ENCODE measurements around the gene OR2S2.

OR2S2 gene

GRCh38 chr9:35948901-35949318, 9.0 kb downstream of the OR2S2 start:
- H3K4me3 ChIP-seq (ENCODE audit: low read depth, low read length), result no peak overlapping the region
- no peak for TF ChIP-seq CTCF (IDR thresholded peaks at IDR 0.05; ENCODE audit: low read depth, low read length)

DNA sequence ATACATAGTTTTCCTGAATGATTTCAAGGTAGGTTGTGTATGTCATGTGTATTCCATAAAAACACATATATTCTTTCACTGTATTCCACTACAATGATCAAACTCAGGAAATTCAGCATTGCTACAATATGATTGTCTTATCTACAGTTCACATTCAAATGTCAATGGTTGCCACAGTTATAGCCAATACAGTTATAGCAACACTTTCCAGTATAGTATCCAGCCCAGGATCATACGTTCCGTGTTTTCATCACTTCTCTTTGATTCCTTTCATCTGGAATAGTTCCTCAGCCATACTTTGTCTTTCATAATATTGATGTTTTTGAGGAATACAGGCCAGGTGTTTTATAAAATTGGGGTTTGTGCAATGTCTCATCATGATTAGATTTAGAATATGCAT, 9.5 kb downstream of the OR2S2 start:
- TF ChIP-seq CTCF (IDR thresholded peaks at IDR 0.05; ENCODE audit: low read depth, low read length), result no peak
- H3K4me3 ChIP-seq (ENCODE audit: low read depth, low read length), result no peak overlapping the region

GRCh38 chr9:35945341-35946018, 12.5 kb downstream of the OR2S2 start:
- H3K4me3 ChIP-seq (ENCODE audit: low read depth, low read length), result no peak overlapping the region
- TF ChIP-seq CTCF (IDR thresholded peaks at IDR 0.05; ENCODE audit: low read depth, low read length), result peak; percentile 93

GRCh38 chr9:35944841-35945240, 13.1 kb downstream of the OR2S2 start:
- no peak for TF ChIP-seq CTCF (IDR thresholded peaks at IDR 0.05; ENCODE audit: low read depth, low read length)
- no peak overlapping the region for H3K4me3 ChIP-seq (ENCODE audit: low read depth, low read length)

GRCh38 chr9:35944173-35944572, 13.8 kb downstream of the OR2S2 start:
- H3K4me3 ChIP-seq (ENCODE audit: low read depth, low read length), result no peak overlapping the region
- TF ChIP-seq CTCF (IDR thresholded peaks at IDR 0.05; ENCODE audit: low read depth, low read length), result no peak

- no peak overlapping the region for H3K4me3 ChIP-seq (ENCODE audit: low read depth, low read length)
- no peak for TF ChIP-seq CTCF (IDR thresholded peaks at IDR 0.05; ENCODE audit: low read depth, low read length)
Observed at GRCh38 chr9:35942286-35942685, 15.7 kb downstream of the OR2S2 start.

DNA sequence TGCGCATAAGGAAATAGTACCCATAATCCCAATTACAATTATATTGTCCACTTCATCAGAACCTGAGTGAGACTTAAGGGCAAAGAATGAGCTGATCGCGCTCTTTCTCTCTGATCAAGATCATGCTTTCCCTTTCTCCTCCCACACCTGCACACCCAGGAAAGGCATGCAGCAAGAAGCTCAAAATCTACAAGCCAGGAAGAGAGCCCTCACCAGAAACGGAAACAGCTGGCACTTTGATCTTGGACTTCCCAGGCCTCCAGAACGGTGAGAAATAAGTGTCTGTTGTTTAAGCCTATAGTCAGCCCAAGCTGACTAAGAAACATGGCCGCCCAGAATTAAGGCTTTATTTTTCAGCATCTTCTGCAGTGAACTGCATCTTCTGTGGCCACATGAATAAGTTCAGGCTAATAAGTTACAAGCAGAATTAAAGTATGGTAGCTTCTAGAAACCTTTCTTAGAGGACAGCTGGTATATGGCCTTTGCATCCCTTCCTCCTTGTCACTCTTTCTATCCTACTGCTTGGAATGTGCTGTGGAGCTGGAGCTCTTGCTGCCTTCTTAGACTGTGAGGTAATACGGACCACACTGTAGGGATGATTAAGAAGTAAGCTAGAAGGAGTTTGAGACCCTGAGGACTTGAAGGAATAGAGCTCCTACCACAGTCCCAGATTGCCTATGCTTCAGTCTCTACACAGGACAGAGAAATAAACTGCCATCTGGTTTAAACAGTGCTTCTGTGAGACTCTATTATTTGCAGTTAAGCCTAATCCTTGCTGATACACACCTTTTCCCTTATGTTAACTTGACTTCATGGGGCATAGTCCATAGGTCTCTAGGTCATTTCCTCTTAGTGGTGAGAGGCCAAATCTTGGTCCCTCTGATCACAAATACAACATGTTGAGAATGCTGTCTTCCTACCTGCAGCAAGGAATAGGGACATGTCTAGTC, 17.2 kb downstream of the OR2S2 start:
- no peak for TF ChIP-seq CTCF (IDR thresholded peaks at IDR 0.05; ENCODE audit: low read depth, low read length)
- H3K4me3 ChIP-seq (ENCODE audit: low read depth, low read length), result no peak overlapping the region

Data from WI38 (cell line).